KMS-11 (cell line): ENCODE data around the gene BABAM2.

ENCODE experiments used
- H2AFZ ChIP-seq: fragments of 200-600 bp; sonication (generic); 2 replicates; pipeline ENCODE4 v1.6.1; 2016; ENCODE audit warnings: antibody characterized with exemption, mixed run types, low read depth
- H3K27ac ChIP-seq: fragments of 200-600 bp; sonication (generic); 2 replicates; pipeline ENCODE4 v1.6.1; 2016; ENCODE audit warnings: mild to moderate bottlenecking, mixed run types
- H3K27me3 ChIP-seq: fragments of 200-600 bp; sonication (generic); 2 replicates; pipeline ENCODE4 v1.6.1; 2017; ENCODE audit warnings: mild to moderate bottlenecking, low read depth, mixed run types, moderate library complexity; ENCODE audit not compliant: insufficient read depth
- H3K36me3 ChIP-seq: fragments of 200-600 bp; sonication (generic); 2 replicates; pipeline ENCODE4 v1.6.1; 2017; ENCODE audit warnings: mild to moderate bottlenecking, mixed run types; ENCODE audit not compliant: insufficient read depth
- H3K4me1 ChIP-seq: fragments of 200-600 bp; sonication (generic); 2 replicates; pipeline ENCODE4 v1.6.1; 2016; ENCODE audit warnings: mild to moderate bottlenecking, low read depth, mixed run types; ENCODE audit not compliant: poor library complexity, severe bottlenecking
- H3K4me2 ChIP-seq: fragments of 200-600 bp; sonication (generic); 2 replicates; pipeline ENCODE4 v1.7.0; 2016; ENCODE audit warnings: mild to moderate bottlenecking, mixed run types
- H3K4me3 ChIP-seq: fragments of 200-600 bp; sonication (generic); IDR thresholded peaks from 2 replicates; pipeline ENCODE4 v1.6.1; 2017; ENCODE audit warnings: low read depth, low read length, mixed read lengths; ENCODE audit not compliant: insufficient read depth
- H3K79me2 ChIP-seq: fragments of 200-600 bp; sonication (generic); 2 replicates; pipeline ENCODE4 v1.6.1; 2016; ENCODE audit warnings: low read depth, mixed run types; ENCODE audit not compliant: insufficient read depth
- H3K9ac ChIP-seq: fragments of 200-600 bp; sonication (generic); 2 replicates; pipeline ENCODE4 v1.6.1; 2016; ENCODE audit warnings: mild to moderate bottlenecking, mixed run types
- H4K20me1 ChIP-seq: fragments of 200-600 bp; sonication (generic); 2 replicates; pipeline ENCODE4 v1.6.1; 2016; ENCODE audit warnings: mild to moderate bottlenecking, mixed run types; ENCODE audit not compliant: insufficient read depth
- TF ChIP-seq, protein P1 (sequence below): fragments of 200-600 bp; sonication (generic); conservative IDR thresholded peaks from 2 replicates; pipeline ENCODE4 v1.6.1; 2017; ENCODE audit warnings: low read depth, mild to moderate bottlenecking, antibody characterized with exemption, low read length, moderate library complexity, mixed read lengths

The BABAM2 gene

GRCh38 chr2:28153851-28154250 lies 263.3 kb downstream of the BABAM2 start:
- TF ChIP-seq, protein P1, sequence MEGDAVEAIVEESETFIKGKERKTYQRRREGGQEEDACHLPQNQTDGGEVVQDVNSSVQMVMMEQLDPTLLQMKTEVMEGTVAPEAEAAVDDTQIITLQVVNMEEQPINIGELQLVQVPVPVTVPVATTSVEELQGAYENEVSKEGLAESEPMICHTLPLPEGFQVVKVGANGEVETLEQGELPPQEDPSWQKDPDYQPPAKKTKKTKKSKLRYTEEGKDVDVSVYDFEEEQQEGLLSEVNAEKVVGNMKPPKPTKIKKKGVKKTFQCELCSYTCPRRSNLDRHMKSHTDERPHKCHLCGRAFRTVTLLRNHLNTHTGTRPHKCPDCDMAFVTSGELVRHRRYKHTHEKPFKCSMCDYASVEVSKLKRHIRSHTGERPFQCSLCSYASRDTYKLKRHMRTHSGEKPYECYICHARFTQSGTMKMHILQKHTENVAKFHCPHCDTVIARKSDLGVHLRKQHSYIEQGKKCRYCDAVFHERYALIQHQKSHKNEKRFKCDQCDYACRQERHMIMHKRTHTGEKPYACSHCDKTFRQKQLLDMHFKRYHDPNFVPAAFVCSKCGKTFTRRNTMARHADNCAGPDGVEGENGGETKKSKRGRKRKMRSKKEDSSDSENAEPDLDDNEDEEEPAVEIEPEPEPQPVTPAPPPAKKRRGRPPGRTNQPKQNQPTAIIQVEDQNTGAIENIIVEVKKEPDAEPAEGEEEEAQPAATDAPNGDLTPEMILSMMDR, result no peak

DNA sequence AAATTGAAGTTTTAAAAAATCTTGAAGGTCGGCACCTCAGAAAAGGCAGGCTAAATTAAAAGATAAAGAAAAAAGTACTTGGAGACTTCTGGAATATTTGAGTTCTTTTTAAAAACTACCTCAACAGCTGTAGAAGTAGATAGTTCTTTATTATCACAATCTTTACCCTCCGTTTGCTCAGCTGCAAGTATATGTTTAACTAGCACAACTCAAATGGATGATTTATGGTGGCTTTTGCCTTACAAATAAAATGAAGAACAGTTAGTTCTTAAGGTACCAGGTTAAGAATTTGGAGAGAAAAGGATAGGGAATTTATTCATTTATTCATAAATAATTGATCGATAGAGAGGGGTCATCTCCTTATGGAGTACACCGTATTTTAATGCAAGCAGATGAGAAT lies 264.6 kb downstream of the BABAM2 start:
- Histone ChIP-seq H3K4me2 (no peak overlapping the region), H3K27me3 (no peaks in the 10 kb centered on the region), H3K4me1 (no peaks in the 10 kb centered on the region), H3K4me3 (no peak overlapping the region), H2AFZ (no peak overlapping the region), H3K36me3 (no peaks in the 10 kb centered on the region), H4K20me1 (no peaks in the 10 kb centered on the region), H3K9ac (no peak overlapping the region), H3K79me2 (no peaks in the 10 kb centered on the region), H3K27ac (no peak overlapping the region)
- TF ChIP-seq, protein P1, result no peak

More at GRCh38 chr2:28153851-28154250, 263.3 kb downstream of the BABAM2 start:
- Histone ChIP-seq H3K9ac (no peak overlapping the region), H3K4me3 (no peak overlapping the region), H3K79me2 (no peaks in the 10 kb centered on the region), H4K20me1 (no peaks in the 10 kb centered on the region), H3K27me3 (no peaks in the 10 kb centered on the region), H2AFZ (no peak overlapping the region), H3K4me1 (no peaks in the 10 kb centered on the region), H3K36me3 (no peaks in the 10 kb centered on the region), H3K4me2 (no peak overlapping the region), H3K27ac (no peak overlapping the region)

- Histone ChIP-seq H3K4me3 (no peak overlapping the region), H3K27ac (no peak overlapping the region), H3K36me3 (no peaks in the 10 kb centered on the region), H3K4me2 (no peak overlapping the region), H3K4me1 (no peaks in the 10 kb centered on the region), H4K20me1 (no peaks in the 10 kb centered on the region), H3K79me2 (no peaks in the 10 kb centered on the region), H3K27me3 (no peaks in the 10 kb centered on the region), H3K9ac (no peak overlapping the region), H2AFZ (no peak overlapping the region)
- TF ChIP-seq, protein P1, result peak; percentile 89
Measured at GRCh38 chr2:28155627-28156026, 265.1 kb downstream of the BABAM2 start.

- no peaks in the 10 kb centered on the region for H3K36me3 ChIP-seq
- H3K4me2 ChIP-seq, result no peak overlapping the region
- no peaks in the 10 kb centered on the region for H3K4me1 ChIP-seq
- no peak overlapping the region for H3K4me3 ChIP-seq
- TF ChIP-seq, protein P1, result no peak
- no peaks in the 10 kb centered on the region for H3K27me3 ChIP-seq
- H3K27ac ChIP-seq, result no peak overlapping the region
- no peaks in the 10 kb centered on the region for H3K79me2 ChIP-seq
- H2AFZ ChIP-seq, result no peak overlapping the region
- no peak overlapping the region for H3K9ac ChIP-seq
- H4K20me1 ChIP-seq, result no peaks in the 10 kb centered on the region
Measured at GRCh38 chr2:28158791-28159190, 268.3 kb downstream of the BABAM2 start.

DNA sequence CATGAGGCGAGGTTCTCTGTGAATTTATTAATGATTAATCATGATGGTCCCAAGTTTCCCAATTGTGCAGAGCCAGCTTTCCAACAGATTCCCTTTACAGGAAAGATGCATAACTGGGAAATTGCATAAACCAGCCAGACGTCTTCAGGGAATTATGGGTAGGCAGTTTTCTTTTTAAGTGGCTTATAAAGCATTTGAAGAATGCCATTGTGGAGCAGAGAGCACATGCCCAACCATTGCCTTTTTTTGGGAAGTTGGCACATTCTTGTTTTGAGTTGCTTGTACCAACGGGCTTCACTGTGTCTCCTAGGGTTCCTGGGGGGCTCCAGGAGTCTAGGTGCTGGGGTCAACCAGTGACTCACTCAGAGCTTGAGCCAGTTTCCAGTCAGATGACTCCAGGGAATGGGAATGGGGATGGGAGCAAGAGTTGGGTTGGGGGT lies 270.5 kb downstream of the BABAM2 start:
- H3K36me3 ChIP-seq, result no peaks in the 10 kb centered on the region
- no peaks in the 10 kb centered on the region for H4K20me1 ChIP-seq
- no peak overlapping the region for H3K4me2 ChIP-seq
- no peaks in the 10 kb centered on the region for H3K79me2 ChIP-seq
- TF ChIP-seq, protein P1, result no peak
- H3K4me3 ChIP-seq, result no peak overlapping the region
- no peaks in the 10 kb centered on the region for H3K4me1 ChIP-seq
- no peak overlapping the region for H3K27ac ChIP-seq
- H3K9ac ChIP-seq, result no peak overlapping the region
- no peaks in the 10 kb centered on the region for H3K27me3 ChIP-seq
- no peak overlapping the region for H2AFZ ChIP-seq
